Lower lobe of right lung (tissue), 2 donors: ENCODE measurements around the gene FIBCD1. TPM values are rescaled to one million over a fixed set of nuclear protein-coding genes. Genes with fewer than 3 reads are reported as not detected.
A peak's percentile ranks its signal among the peaks of the same experiment; 100 is the strongest.

ENCODE experiments used
- ATAC-seq, 2 donors: fragments of 200-7000 bp; cut with Tn5 transposase; one replicate each; pipeline ENCODE4 v1.9.1; 2020 to 2022; ENCODE audit warnings: mild to moderate bottlenecking in 2 of 2, moderate library complexity in 2 of 2
- DNase-seq: peaks from one replicate; pipeline ENCODE4 v3.0.0-alpha.2; 2020
- H3K27ac ChIP-seq: fragments of 200-600 bp; one replicate; pipeline ENCODE4 v1.8.0; 2022
- H3K27me3 ChIP-seq: fragments of 200-600 bp; one replicate; pipeline ENCODE4 v1.8.0; 2022; ENCODE audit warnings: low read depth
- H3K36me3 ChIP-seq: fragments of 200-600 bp; one replicate; pipeline ENCODE4 v1.8.0; 2022; ENCODE audit warnings: mild to moderate bottlenecking
- H3K4me1 ChIP-seq: fragments of 200-600 bp; one replicate; pipeline ENCODE4 v1.8.0; 2022
- H3K4me3 ChIP-seq: fragments of 200-600 bp; one replicate; pipeline ENCODE4 v1.8.0; 2022; ENCODE audit warnings: mild to moderate bottlenecking
- H3K9me3 ChIP-seq: fragments of 200-600 bp; one replicate; pipeline ENCODE4 v1.8.0; 2022
- CTCF ChIP-seq: fragments of 200-600 bp; IDR thresholded peaks from one replicate; pipeline ENCODE4 v1.8.0; 2022; ENCODE audit warnings: antibody characterized with exemption, mild to moderate bottlenecking
- intact Hi-C: fragments of 100-400 bp; cut with DNase I; formaldehyde crosslinking; loops from one replicate; pipeline ENCODE4 v1.11.0; 2022
- total RNA-seq: library from RNA; stranded (reverse); fragmentation: NEBNext Ultra II Directional; extraction: Animal tissue kit (Norgen Biotek cat#: 25700); gene quantifications from one replicate; pipeline ENCODE4 v1.2.1, GENCODE V29; 2021
- donor health status: DM: no; HTN: yes; CAD: no; lungs with severe emphysema.

Gene FIBCD1
- total RNA-seq, 1 donor from 2014 or later = 1.3 TPM

- no peaks in the 10 kb centered on the region for H3K27me3 ChIP-seq
- no peaks in the 10 kb centered on the region for H3K9me3 ChIP-seq
- intact Hi-C loops = no loop called here
- no peak overlapping the region for H3K27ac ChIP-seq
- no peak overlapping the region for H3K4me3 ChIP-seq
- DNase-seq = no peak
- H3K4me1 ChIP-seq = no peaks in the 10 kb centered on the region
- H3K36me3 ChIP-seq = peaks cover 100% of the 10 kb centered on the region
- TF ChIP-seq CTCF = no peak
- ATAC-seq = no peak
Measured at GRCh38 chr9:130882696-130883225, 56.3 kb downstream of the FIBCD1 start.

GRCh38 chr9:130881516-130881915 lies 57.5 kb downstream of the FIBCD1 start:
- no peak for TF ChIP-seq CTCF
- no peaks in the 10 kb centered on the region for H3K4me1 ChIP-seq
- H3K4me3 ChIP-seq = no peak overlapping the region
- H3K27ac ChIP-seq = no peak overlapping the region
- H3K9me3 ChIP-seq = no peaks in the 10 kb centered on the region
- intact Hi-C loops = no loop called here
- no peaks in the 10 kb centered on the region for H3K27me3 ChIP-seq
- ATAC-seq = no peak
- no peak for DNase-seq
- peaks cover 100% of the 10 kb centered on the region for H3K36me3 ChIP-seq

GRCh38 chr9:130880599-130881220 lies 58.3 kb downstream of the FIBCD1 start:
- no peak overlapping the region for H3K27ac ChIP-seq
- TF ChIP-seq CTCF = no peak
- H3K27me3 ChIP-seq = no peaks in the 10 kb centered on the region
- intact Hi-C loops = no loop called here
- no peak for ATAC-seq
- no peaks in the 10 kb centered on the region for H3K4me1 ChIP-seq
- H3K36me3 ChIP-seq = peaks cover 100% of the 10 kb centered on the region
- no peak overlapping the region for H3K4me3 ChIP-seq
- peak; percentile 14 for DNase-seq
- no peaks in the 10 kb centered on the region for H3K9me3 ChIP-seq

GRCh38 chr9:130879863-130880411 lies 59.1 kb downstream of the FIBCD1 start:
- H3K27me3 ChIP-seq = no peaks in the 10 kb centered on the region
- H3K36me3 ChIP-seq = peaks cover 100% of the 10 kb centered on the region
- peak; percentile 9 for DNase-seq
- no peaks in the 10 kb centered on the region for H3K9me3 ChIP-seq
- ATAC-seq = no peak
- no peaks in the 10 kb centered on the region for H3K4me1 ChIP-seq
- TF ChIP-seq CTCF = no peak
- no peak overlapping the region for H3K4me3 ChIP-seq
- no peak overlapping the region for H3K27ac ChIP-seq
- intact Hi-C loops = no loop called here

GRCh38 chr9:130878295-130878694 lies 60.8 kb downstream of the FIBCD1 start:
- Histone ChIP-seq H3K27me3 (no peaks in the 10 kb centered on the region), H3K9me3 (no peaks in the 10 kb centered on the region), H3K4me3 (no peak overlapping the region), H3K4me1 (no peaks in the 10 kb centered on the region), H3K36me3 (peaks cover 100% of the 10 kb centered on the region), H3K27ac (no peak overlapping the region)
- no peak for TF ChIP-seq CTCF
- intact Hi-C loops = no loop called here
- ATAC-seq = no peak
- DNase-seq = no peak
